ENCODE data around the gene FRMD8. TPM values are rescaled to one million over a fixed set of nuclear protein-coding genes. Genes with fewer than 3 reads are reported as not detected.

The FRMD8 gene
- total RNA-seq, 1 donor from 2014 or later = 27.3 TPM

- no peak for DNase-seq (ENCODE audit: low spot score, unreplicated experiment)
- no peaks in the 10 kb centered on the region for H3K36me3 Mint-ChIP-seq (ENCODE audit: insufficient read depth)
- H3K27me3 Mint-ChIP-seq = no peaks in the 10 kb centered on the region
- H3K9me3 Mint-ChIP-seq (ENCODE audit: low read depth) = no peaks in the 10 kb centered on the region
- peak overlapping the region; percentile 99 for H3K27ac Mint-ChIP-seq
- peaks cover 75% of the 10 kb centered on the region for H3K4me1 Mint-ChIP-seq (ENCODE audit: low read depth)
- peak overlapping the region; percentile 17 for H3K4me3 Mint-ChIP-seq (ENCODE audit: low read depth)
- TF ChIP-seq CTCF (IDR thresholded peaks at IDR 0.05; ENCODE audit: unreplicated experiment) = no peak
These were observed 33.5 kb downstream of the FRMD8 start for GRCh38 chr11:65419772-65420481.

GRCh38 chr11:65420506-65420905 is 34.1 kb downstream of the FRMD8 start:
- Mint-ChIP-seq H3K27me3 (no peaks in the 10 kb centered on the region), H3K4me3 (ENCODE audit: low read depth) (peak overlapping the region; percentile 38), H3K9me3 (ENCODE audit: low read depth) (no peaks in the 10 kb centered on the region), H3K36me3 (ENCODE audit: insufficient read depth) (no peaks in the 10 kb centered on the region), H3K27ac (peak overlapping the region; percentile 99), H3K4me1 (ENCODE audit: low read depth) (peaks cover 80% of the 10 kb centered on the region)
- no peak for TF ChIP-seq CTCF (IDR thresholded peaks at IDR 0.05; ENCODE audit: unreplicated experiment)
- DNase-seq (ENCODE audit: low spot score, unreplicated experiment) = no peak

- no peaks in the 10 kb centered on the region for H3K9me3 Mint-ChIP-seq (ENCODE audit: low read depth)
- H3K4me1 Mint-ChIP-seq (ENCODE audit: low read depth) = peaks cover 80% of the 10 kb centered on the region
- TF ChIP-seq CTCF (IDR thresholded peaks at IDR 0.05; ENCODE audit: unreplicated experiment) = no peak
- DNase-seq (ENCODE audit: low spot score, unreplicated experiment) = no peak
- peak overlapping the region; percentile 99 for H3K27ac Mint-ChIP-seq
- peak overlapping the region; percentile 68 for H3K4me3 Mint-ChIP-seq (ENCODE audit: low read depth)
- no peaks in the 10 kb centered on the region for H3K27me3 Mint-ChIP-seq
- no peaks in the 10 kb centered on the region for H3K36me3 Mint-ChIP-seq (ENCODE audit: insufficient read depth)
These were observed 34.7 kb downstream of the FRMD8 start for GRCh38 chr11:65420979-65421793.

- Mint-ChIP-seq H3K9me3 (ENCODE audit: low read depth) (no peaks in the 10 kb centered on the region), H3K4me1 (ENCODE audit: low read depth) (peaks cover 80% of the 10 kb centered on the region), H3K4me3 (ENCODE audit: low read depth) (peak overlapping the region; percentile 68), H3K36me3 (ENCODE audit: insufficient read depth) (no peaks in the 10 kb centered on the region), H3K27ac (peak overlapping the region; percentile 99), H3K27me3 (no peaks in the 10 kb centered on the region)
- peak; percentile 93 for DNase-seq (ENCODE audit: low spot score, unreplicated experiment)
- TF ChIP-seq CTCF (IDR thresholded peaks at IDR 0.05; ENCODE audit: unreplicated experiment) = peak; percentile 3
These were observed 35.6 kb downstream of the FRMD8 start for GRCh38 chr11:65421794-65422632.

Measured in progenitor cell of endocrine pancreas (in vitro differentiated cells).